Left hindlimb (tissue), 1 donor: ENCODE measurements around the gene ZNF878.
A peak's percentile ranks its signal among the peaks of the same experiment; 100 is the strongest.
"Not testable (repeated sequence)": the region's sequence is repeated elsewhere in the genome, so short reads cannot be mapped to it uniquely, and the experiment has no call there.

ENCODE experiments used
- DNase-seq: peaks from one replicate; pipeline ENCODE4 v3.0.0-alpha.2; 2018

Gene ZNF878

DNA sequence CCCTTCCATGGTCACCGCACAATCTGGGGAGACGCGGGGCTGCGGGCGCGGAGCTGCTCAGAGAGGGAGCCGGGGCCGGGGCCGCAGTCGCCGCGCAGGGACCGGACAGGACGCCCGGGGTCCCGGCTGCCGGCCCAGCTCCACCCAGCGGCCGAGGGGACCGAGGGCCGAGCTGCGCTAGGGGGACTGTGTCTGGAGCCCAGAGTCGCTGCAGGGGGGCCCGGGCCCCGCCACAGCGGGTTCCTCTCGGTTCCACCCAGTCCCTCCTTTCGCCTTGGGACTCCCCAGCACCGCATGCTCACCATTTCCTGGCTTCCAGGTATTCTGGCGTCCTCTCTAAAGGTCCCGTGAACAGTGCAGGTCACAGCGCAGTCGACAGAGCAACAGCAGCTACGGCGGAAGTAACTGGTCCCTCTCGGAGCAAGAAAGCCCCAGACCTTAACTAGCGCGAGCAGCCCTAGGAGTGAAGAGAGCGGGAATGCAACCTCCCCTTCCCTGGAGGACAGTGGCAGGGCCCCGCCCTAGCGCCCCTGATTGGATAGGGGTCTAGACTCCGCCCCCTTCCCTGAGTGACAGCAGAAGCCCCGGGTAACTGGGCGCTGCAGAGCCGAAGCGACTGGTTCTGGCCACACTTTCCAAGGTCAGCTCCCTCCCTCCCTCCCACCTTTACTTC, at the start of gene ZNF878:
TSS of gene ZNF878 (minus strand) at position 465 of the 673 bp plus-strand sequence. CDS start at position 305, 160 bp downstream.
- DNase-seq, result peak; percentile 89

GRCh38 chr19:12098040-12098439, 45.3 kb upstream of the ZNF878 start:
- DNase-seq, result no peak

DNA sequence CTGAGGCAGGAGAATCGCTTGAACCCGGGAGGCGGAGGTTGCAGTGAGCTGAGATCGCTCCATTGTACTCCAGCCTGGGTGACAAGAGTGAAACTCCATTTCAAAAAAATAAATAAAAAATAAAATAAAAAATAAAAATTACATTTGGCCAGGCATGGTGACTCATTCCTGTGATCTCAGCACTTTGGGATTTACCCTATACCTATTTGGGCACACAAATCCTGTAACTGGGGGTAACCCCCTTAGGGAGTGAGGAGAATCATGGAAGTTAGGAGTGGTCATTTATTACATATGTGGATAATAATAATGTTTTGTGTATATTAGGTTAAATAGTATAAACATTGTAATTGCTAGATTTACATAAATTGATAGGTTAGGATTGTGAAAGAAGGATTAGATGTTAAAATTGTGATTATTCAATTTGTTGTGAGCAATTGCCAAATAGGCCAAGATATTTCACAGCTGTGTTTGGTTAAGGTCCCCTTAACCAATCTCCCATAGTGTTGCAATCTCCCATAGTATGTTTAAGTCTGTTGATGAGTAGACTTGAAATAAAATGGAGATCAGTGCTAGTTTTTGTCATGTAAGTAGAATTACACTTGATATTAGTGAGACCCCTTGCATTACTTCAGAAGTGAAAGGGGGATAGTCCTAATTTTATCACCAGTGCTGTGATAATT, 42.5 kb upstream of the ZNF878 start:
- no peak for DNase-seq

DNA sequence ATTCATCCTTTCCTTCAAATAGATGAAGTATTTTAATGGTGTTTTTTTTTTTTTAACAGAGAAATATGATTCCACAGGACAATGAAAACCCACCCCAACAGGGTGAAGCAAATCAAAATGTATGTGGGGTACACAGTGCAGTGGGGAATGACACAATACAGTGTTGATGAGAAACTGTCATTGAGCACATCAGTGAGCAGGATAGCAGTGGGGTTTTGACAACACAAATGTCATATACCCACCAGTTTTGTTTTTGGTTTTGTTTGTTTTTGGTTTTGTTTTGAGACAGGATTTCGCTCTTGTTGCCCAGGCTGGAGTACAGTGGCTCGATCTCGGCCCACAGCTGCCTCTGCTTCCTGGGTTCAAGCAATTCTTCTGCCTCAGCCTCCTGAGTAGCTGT, 41.0 kb upstream of the ZNF878 start:
- DNase-seq, result no peak

DNA sequence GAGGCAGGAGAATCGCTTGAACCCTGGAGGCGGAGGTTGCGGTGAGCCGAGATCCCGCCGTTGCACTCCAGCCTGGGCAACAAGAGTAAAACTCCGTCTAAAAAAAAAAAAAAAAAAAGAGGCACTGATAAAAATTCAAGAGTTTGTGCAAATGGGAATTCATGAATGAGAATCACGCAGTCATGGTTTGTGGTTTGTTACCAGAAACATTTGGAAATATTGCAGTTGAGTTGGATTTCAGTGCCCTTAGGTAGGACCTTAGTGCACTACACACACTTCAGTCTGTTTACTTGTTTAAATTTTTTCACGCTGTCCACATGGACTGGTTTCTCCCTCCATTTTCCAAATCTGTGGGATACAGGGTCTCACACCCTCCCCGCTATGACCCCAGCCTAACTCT, 40.2 kb upstream of the ZNF878 start:
- DNase-seq, result no peak

- peak; percentile 95 for DNase-seq
Measured at GRCh38 chr19:12092065-12092867, 39.5 kb upstream of the ZNF878 start.

DNA sequence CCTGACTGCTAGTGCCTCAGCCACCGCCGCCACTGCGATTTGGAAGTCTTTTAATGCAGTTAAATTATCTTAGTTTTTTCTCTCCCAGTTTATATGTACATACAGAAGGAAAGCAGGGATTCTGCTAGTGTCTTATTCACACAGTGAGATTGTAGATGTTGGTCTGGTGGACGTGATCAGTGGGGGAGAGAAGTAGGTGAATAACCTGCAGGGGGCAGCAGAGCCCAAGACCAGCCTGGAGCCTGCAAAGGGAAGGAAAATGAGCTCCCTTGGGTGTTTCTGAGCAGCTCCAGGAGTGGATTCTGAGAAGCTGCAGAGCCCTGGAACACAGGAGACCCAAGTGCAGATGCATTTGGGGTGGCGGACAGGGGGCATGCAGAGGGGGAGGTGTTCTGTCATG, 38.0 kb upstream of the ZNF878 start:
- DNase-seq, result peak; percentile 77

GRCh38 chr19:12085074-12085818, 32.5 kb upstream of the ZNF878 start:
- no peak for DNase-seq

GRCh38 chr19:12083336-12083735, 30.6 kb upstream of the ZNF878 start:
- not testable (repeated sequence) for DNase-seq

DNA sequence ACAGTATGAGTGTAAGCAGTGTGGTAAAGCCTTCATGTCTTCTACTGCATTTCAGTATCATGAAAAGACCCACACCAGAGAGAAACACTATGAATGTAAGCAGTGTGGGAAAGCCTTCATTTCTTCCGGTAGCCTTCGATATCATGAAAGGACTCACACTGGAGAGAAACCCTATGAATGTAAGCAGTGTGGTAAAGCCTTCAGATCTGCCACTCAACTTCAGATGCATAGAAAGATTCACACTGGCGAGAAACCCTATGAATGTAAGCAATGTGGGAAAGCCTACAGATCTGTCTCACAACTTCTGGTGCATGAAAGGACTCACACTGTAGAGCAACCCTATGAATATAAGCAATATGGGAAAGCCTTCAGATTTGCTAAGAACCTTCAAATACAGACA, 24.6 kb upstream of the ZNF878 start:
- no peak for DNase-seq

DNA sequence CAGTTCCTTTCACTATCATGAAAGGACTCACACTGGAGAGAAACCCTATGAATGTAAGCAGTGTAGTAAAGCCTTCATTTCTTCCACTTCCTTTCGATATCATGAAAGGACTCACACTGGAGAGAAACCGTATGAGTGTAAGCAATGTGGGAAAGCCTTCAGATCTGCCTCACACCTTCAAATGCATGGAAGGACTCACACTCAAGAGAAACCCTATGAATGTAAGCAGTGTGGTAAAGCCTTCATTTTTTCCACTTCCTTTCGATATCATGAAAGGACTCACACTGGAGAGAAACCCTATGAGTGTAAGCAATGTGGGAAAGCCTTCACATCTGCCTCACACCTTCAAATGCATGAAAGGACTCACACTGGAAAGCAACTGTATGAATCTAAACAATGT, 23.6 kb upstream of the ZNF878 start:
- not testable (repeated sequence) for DNase-seq

DNA sequence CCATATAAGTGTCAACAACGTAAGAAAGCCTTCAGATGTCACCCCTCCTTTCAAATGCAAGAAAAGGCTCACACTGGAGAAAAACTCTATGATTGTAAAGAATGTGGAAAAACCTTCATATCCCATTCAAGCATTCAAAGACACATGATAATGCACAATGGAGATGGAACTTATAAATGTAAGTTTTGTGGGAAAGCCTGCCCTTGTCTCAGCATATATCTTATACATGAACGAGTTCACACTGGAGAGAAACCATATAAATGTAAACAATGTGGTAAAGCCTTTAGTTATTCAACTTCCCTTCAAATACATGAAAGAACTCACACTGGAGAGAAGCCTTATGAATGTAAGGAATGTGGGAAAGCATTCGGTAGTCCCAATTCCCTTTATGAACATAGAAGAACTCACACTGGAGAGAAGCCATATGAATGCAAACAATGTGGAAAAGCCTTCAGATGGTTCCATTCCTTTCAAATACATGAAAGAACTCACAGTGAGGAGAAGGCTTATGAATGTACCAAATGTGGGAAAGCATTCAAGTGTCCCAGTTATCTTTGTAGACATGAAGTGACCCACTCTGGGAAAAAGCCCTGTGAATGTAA, 22.9 kb upstream of the ZNF878 start:
- no peak for DNase-seq

DNA sequence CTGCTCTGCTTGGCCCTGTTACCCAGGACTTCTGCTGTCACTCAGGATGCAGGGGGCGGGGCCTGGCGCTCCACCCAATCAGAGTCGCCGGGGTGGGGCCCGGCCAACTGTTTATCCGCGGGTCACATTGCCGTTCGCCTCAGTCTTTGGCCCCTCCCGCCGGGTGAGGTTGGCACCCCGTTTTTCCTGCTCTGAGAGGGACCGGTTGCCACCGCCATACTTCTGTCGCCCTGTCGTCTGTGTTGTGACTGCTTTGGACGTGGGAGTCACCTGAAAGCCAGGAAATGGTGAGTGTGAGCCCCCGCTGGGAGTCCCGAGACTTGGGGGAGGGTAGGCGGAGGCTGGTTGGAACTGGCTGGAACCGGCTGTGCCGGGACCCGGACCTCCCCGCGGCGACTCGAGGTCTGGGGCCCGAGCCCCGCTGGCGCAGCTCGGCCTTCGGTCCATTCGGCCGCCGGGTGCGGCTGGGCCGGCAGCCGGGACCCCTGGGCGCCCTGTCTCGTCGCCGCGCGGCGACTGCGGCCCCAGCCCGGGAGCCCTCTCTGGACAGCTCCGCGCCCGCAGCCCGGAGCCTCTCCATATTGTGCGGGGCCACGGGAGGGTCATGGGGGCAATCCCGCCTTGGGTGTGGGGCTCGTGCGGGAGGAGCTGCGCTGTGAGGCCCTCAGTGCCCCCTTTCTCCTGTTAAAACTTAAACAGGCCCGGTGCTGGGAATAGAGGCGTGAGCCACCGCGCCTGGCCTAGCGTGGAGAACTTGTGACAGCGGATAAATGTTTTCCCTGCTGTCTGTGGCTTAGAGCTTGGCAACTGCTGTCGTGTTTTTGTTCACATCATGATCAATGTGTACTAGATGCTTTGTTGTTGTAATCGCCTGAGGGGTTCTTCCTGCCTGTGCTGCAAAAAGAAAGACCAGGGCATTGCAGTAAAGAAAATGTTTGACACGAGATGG, 12.1 kb upstream of the ZNF878 start, which contains the start of gene ZNF844:
TSS of gene ZNF844 (plus strand) at position 142 of the 949 bp plus-strand sequence. CDS start at position 285, 143 bp downstream.
- peak; percentile 96 for DNase-seq

DNA sequence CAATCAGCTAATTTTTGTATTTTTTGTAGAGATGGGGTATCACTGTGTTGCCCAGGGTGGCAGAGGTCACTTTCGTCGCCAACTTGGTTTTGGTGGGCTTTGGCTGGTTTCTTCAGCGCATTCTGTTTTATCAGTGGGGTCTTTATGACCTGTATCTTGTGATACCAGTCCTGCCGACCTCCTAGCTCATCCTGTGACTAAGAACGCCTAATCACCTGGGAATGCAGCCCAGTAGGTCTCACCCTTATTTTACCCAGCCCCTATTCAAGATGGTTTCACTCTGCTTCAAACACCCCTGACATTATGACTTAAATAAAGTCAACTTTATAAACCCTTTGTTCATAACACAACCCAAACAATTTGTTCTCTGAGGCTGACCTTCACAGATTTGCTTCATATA, 3.0 kb upstream of the ZNF878 start:
- DNase-seq, result no peak

DNA sequence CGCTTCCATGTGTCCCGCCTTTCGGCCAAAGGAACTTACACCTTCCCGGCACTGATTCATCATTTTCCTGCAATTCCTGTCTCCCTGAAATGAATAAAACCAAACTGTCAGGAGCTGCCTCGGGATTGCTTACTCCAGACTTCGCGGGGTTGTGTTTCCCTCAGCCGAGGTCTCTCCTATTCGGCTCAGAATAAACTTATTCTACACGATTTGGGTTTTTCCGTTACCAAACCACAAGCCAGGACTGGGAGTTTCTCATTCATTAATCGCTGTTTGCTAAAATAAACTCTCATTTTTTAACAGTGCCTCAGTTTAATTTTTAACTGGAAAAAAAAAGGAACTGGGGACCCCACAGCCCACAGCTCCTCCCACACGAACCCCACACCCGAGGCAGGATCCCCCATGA, 667 bp downstream of the ZNF878 start:
- DNase-seq, result no peak

DNA sequence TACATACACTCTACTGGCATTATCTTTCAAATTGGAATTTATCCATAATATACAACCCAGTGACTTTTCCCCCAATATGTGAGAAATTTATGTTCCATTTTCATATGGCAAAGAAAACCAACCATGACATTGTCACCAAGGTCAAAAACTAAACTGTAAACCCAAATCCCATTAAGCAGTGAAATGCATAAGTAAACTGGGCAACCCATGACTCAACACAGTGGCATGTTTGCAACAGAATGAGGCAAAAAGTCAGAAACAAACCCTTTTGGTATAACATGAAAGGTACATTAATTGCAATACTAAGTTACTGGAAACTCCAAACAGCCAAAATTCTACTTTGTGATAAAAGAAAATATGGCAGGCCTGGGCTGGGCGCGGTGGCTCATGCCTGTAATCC, 4.9 kb downstream of the ZNF878 start:
- no peak for DNase-seq

GRCh38 chr19:12043752-12044422, 8.9 kb downstream of the ZNF878 start:
- no peak for DNase-seq

DNA sequence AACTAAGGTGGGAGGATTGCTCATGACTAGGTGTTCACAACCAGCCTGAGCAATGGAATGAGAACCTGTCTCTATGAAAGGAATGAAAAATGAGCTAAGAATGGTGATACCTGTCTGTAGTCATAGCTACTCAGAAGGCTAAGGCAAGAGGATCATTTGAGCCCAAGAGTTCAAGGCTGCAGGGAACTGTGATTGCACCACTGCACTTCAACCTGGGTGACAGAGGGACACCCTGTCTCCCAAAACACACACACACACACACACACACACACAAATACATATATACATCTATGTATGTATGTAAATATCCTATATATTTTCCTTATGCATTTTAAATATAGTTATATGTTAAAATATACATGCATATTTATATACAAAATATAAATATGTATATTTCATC, 9.9 kb downstream of the ZNF878 start:
- no peak for DNase-seq

- DNase-seq, result peak; percentile 93
Measured at GRCh38 chr19:12035220-12036172, 17.3 kb downstream of the ZNF878 start, which contains the start of gene ZNF433. ZNF433 (minus strand) TSS chr19:12035679; CDS start chr19:12035539, 140 bp downstream.
